LHCN-M2 (cell line): ENCODE data around the gene LRRC61. TPM values are rescaled to one million over a fixed set of nuclear protein-coding genes. Genes with fewer than 3 reads are reported as not detected.
A peak's percentile ranks its signal among the peaks of the same experiment; 100 is the strongest.

ENCODE experiments used
- DNase-seq: peaks from one replicate; pipeline ENCODE4 v3.0.0-alpha.2; 2012; ENCODE audit warnings: low read depth
- total RNA-seq: library from RNA; depleted of rRNA; stranded (reverse); fragments of >200 nt; gene quantifications from 2 replicates; pipeline ENCODE4 v1.2.3, GENCODE V29; 2014

The LRRC61 gene
- total RNA-seq, 1 experiment from 2014 or later, result not detected

GRCh38 chr7:150330211-150330885, 7.2 kb downstream of the LRRC61 start:
- DNase-seq, result no peak

GRCh38 chr7:150332852-150333635, 9.9 kb downstream of the LRRC61 start:
- DNase-seq, result no peak

- DNase-seq, result no peak
Measured at GRCh38 chr7:150333659-150334058, 10.5 kb downstream of the LRRC61 start.

GRCh38 chr7:150334108-150334507, 11.0 kb downstream of the LRRC61 start:
- no peak for DNase-seq

DNA sequence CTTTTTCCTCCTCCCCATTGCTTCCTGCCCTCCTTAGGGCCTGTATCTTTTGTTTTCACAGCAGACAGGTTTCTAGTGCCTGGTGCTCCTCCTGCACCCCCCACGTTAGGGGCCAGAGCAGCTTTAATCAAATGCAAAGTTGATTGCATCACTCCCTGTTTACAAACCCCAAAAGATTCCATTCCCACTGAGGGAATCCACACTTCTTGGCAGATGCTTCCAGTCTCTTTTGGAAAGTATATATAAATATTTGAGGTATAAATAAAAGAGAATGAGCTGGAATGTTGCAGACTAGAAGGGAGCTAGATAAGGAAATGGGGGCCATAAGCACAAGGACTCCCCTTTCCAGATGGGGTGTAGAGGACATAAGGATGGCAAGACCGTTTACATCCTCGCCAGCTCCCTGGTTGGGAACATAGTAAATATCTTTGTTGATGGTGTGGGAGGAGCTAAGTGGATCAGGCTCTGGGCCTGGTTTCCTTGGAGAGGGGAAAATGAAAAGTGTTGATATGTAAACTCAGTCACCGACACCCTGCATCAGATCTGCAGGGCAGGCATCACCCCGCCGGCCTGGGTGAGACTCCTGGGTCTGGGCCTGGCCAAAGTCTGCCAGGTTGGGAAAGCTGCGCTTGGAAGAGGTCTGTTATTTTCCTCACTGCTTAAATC, 12.1 kb downstream of the LRRC61 start:
- peak; percentile 48 for DNase-seq

DNA sequence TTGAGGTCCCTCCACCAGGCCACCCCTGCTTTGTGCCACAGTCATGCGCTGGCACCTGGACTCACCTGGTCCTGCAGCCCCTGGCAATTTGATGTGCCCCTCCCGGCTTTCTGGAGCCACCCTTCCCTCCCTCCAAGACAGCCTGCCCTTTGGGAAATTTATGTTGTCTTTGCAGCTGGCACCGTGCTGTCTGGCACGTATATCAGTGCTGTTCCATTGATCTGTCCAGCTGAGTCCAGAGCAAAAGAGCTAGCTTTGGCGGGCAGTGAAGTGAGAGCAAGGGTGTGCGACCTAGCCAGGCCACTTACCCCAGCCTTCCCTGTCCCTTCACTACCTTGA, 12.6 kb downstream of the LRRC61 start:
- no peak for DNase-seq

GRCh38 chr7:150336746-150337145, 13.6 kb downstream of the LRRC61 start:
- no peak for DNase-seq

GRCh38 chr7:150337179-150337578, 14.0 kb downstream of the LRRC61 start:
- DNase-seq, result no peak

DNA sequence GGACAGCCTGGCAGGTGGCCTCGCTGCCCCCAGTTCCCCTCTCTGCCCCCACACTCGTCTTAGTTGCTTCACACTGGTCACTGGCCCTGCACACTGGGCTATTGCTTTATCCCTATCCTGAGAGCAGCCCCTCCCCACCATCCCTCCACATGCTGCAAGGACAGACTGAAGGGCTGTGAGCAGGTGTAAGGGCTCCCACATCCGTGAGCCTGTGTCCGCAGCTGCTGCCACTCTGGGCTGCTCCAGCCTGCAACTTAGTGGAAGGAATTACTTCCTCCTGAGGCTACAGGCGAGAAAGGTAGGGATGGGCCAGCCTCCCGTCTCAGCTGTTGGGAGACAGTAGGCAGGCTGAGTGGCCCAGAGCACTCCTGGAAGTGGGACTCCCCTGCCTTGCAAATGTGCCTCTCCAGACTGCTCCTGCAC, 14.5 kb downstream of the LRRC61 start:
- DNase-seq, result no peak

DNA sequence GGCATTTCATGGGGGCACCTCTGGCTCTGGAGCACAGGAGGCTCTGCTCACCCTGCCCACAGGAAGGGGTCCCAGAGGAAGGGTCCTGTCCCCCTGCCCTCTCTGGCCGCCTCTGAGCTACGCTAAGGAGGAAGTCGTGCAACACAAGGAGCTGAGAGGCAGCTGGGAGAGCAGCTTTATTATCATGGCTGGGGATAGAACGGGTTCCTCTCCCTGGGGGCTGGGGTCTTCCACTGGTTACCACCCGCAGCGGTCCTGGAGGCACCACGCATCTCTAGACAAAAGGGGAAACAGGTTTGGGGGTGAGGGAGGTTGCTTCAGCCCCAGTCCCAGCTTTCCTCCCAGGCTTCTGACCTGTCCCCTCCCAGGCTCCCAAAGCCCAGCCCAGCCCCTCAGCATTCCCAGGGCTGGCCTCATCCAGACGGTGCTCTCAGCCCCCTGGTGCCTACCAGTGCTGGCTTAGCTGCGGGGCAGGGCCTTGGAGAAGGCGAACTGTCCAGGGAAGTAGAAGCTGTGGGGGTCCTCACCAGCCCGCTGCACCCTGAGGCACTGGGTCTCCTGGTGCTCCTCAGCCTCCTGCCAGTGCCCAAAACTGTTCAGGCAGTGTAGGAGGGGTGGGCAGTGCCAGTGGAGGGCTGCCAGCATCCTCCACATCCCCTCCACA, 15.1 kb downstream of the LRRC61 start:
- DNase-seq, result no peak

- DNase-seq, result peak; percentile 80
Measured at GRCh38 chr7:150339409-150339809, 16.3 kb downstream of the LRRC61 start.

DNA sequence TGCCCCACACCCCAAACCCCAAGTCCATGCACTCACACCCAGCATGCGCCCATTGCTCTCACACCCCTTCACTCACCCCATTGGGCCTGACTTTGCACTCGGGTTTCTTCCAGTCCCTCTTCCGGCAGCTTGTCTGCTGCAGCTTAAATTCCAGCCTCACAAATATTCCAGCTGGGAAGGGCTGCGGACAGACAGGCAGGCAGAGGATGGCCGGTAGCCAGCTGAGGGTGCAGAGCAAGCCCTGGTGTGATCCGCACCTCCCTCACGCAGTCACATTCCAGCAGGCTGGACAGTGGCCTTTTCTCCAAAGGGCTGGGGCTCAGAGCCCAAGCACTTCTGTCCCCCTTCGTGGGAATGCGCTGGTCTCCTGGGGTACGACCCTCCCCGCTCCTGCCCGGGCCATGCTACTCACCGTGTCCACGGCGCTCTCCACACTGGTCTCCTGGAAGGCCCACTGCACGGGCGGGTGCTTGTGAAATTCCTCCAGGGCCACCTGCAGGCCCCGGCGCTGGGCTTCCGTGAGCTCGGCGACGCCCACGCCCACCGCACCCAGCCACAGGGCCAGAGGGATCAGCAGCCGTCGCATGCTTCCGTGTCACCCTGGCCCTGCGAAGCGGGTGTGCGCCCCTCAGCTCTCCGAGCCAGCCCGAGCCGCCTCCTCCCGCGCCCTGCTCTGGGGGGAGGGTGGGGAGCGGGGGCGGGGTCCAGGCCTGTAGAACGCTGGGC, 17.0 kb downstream of the LRRC61 start:
- peak; percentile 79 for DNase-seq

DNA sequence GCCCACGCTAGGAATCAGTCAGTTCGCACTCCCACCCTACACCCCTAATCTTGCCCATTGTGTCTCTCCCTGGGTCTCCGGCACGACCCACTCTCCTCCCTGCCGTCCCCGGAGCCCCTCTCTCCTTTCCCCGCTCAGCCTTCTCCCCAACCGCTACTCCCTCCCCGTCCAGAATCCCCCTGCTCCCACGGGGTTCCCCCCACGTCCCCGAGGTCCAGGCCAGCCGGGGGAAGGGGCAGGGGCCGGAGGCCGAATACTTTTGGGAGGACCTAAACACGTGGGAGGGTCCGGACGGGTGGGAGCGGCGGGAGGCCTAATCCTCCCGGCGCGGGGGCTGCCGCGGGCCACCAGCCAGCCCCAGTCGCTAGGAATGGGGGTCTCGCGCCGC, 17.7 kb downstream of the LRRC61 start:
- no peak for DNase-seq

GRCh38 chr7:150341263-150342120, 18.3 kb downstream of the LRRC61 start, which contains the start of gene RARRES2:
TSS of gene RARRES2 (minus strand) at chr7:150341629. CDS start at chr7:150340609, 1,020 bp downstream.
- no peak for DNase-seq

DNA sequence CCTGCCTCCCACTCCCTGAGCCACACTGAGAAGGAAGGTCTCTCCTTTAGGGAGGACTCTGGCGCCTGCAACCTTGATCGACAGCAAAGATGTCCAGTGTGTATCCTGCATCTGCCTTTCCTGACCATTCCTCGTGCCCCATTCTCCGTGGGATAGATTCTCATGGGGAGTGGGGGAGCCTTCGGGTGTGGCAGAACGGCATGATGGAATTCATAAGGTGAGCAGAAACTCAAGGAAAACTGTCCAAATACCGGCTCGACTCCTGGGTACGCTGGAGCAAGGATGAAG, 18.9 kb downstream of the LRRC61 start:
- no peak for DNase-seq

GRCh38 chr7:150343225-150343624, 20.1 kb downstream of the LRRC61 start:
- DNase-seq, result no peak

DNA sequence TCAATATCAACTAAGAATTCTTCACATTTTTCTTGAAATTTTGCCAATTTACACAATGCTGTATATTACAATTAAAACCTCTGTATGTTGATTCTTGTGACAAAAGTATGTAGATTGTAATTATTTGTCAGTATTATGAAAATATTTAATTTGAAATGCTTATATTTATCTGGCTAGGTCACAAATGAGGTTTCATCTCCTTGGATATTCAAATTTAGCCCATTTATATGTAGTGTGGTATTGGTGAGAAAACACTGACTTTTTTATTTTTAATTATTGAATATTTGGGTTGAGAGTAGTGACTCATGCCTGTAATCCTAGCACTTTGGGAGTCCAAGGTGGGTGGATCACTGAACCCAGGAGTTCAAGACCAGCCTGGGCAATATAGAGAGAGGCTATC, 21.1 kb downstream of the LRRC61 start:
- no peak for DNase-seq

- DNase-seq, result no peak
Measured at GRCh38 chr7:150345012-150345411, 21.9 kb downstream of the LRRC61 start.

DNA sequence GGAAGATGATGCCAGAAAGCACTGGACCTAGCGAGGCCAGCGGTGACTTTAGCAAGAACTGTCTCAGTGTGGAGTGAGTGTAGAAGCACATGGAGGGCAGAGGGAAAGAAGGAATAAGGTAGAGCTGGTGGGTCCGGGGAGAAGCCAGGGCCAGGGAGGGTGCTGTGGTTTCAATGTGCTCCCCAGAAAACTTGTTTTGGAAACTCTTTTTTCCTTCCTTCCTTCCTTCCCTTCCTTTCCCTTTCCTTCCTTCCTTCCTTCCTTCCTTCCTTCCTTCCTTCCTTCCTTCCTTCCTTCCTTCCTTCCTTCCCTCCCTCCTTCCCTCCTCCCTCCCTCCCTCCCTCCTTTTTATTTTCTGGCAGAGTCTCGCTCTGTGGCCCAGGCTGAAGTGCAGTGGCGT, 23.8 kb downstream of the LRRC61 start:
- DNase-seq, result no peak

- no peak for DNase-seq
Measured at GRCh38 chr7:150351587-150352194, 28.5 kb downstream of the LRRC61 start.
